NT2/D1 (cell line): Measurements from ENCODE around the gene BCL11B.

ENCODE experiments used
- SUZ12 ChIP-seq: IDR thresholded peaks from 2 replicates; pipeline ENCODE4 v1.6.1; 2011; ENCODE audit not compliant: insufficient read length, insufficient read depth; ENCODE audit errors: extremely low read depth
- YY1 ChIP-seq: IDR thresholded peaks from 2 replicates; pipeline ENCODE4 v1.6.1; 2011; ENCODE audit not compliant: insufficient read length, insufficient read depth
- ZNF274 ChIP-seq: IDR thresholded peaks from 2 replicates; pipeline ENCODE4 v1.6.1; 2011; ENCODE audit warnings: mild to moderate bottlenecking, low read depth, low read length

- TF ChIP-seq ZNF274 (no peak), YY1 (no peak), SUZ12 (no peak)
Measured at GRCh38 chr14:99183716-99184115, 88.3 kb downstream of the BCL11B start.
